KOPT-K1 (cell line): Measurements from ENCODE around the gene C5orf24.
A peak's percentile ranks its signal among the peaks of the same experiment; 100 is the strongest.
"Not testable (repeated sequence)": the region's sequence is repeated elsewhere in the genome, so short reads cannot be mapped to it uniquely, and the experiment has no call there.

Source experiments
- H3K27ac ChIP-seq: fragments of 200-600 bp; sonication (generic); 2 replicates; pipeline ENCODE4 v1.5.1; 2016; ENCODE audit warnings: antibody characterized with exemption, mild to moderate bottlenecking, low read depth, low read length; ENCODE audit not compliant: poor library complexity, severe bottlenecking
- H3K36me3 ChIP-seq: fragments of 200-600 bp; sonication (generic); 2 replicates; pipeline ENCODE4 v1.5.1; 2017; ENCODE audit warnings: antibody characterized with exemption, mild to moderate bottlenecking, low read length, moderate library complexity; ENCODE audit not compliant: insufficient read depth
- H3K9me3 ChIP-seq: fragments of 200-600 bp; sonication (generic); 2 replicates; pipeline ENCODE4 v1.5.1; 2017; ENCODE audit warnings: antibody characterized with exemption, low read length, mild to moderate bottlenecking; ENCODE audit not compliant: insufficient read depth, poor library complexity, severe bottlenecking

Gene C5orf24

GRCh38 chr5:134840811-134841210, 5.0 kb upstream of the C5orf24 start:
- H3K27ac ChIP-seq: no peak overlapping the region

GRCh38 chr5:134844252-134844651, 1.5 kb upstream of the C5orf24 start:
- H3K9me3 ChIP-seq: no peaks in the 10 kb centered on the region
- H3K36me3 ChIP-seq: peaks cover 42% of the 10 kb centered on the region
- H3K27ac ChIP-seq: no peak overlapping the region

More at GRCh38 chr5:134840811-134841210, 5.0 kb upstream of the C5orf24 start:
- peaks cover 56% of the 10 kb centered on the region for H3K36me3 ChIP-seq
- H3K9me3 ChIP-seq: no peaks in the 10 kb centered on the region

- peaks cover 40% of the 10 kb centered on the region for H3K36me3 ChIP-seq
- H3K27ac ChIP-seq: peak overlapping the region; percentile 87
- H3K9me3 ChIP-seq: no peaks in the 10 kb centered on the region
Observed at GRCh38 chr5:134845335-134845851, 375 bp upstream of the C5orf24 start.

- Histone ChIP-seq H3K36me3 (peaks cover 46% of the 10 kb centered on the region), H3K27ac (peak overlapping the region; percentile 87), H3K9me3 (no peaks in the 10 kb centered on the region)
Observed at GRCh38 chr5:134846641-134846960, 833 bp downstream of the C5orf24 start.

GRCh38 chr5:134849434-134849933, 3.7 kb downstream of the C5orf24 start:
- H3K27ac ChIP-seq, H3K9me3 ChIP-seq: not testable (repeated sequence)
- peaks cover 70% of the 10 kb centered on the region for H3K36me3 ChIP-seq

- H3K9me3 ChIP-seq: no peaks in the 10 kb centered on the region
- H3K36me3 ChIP-seq: peaks cover 86% of the 10 kb centered on the region
- H3K27ac ChIP-seq: no peak overlapping the region
Observed at GRCh38 chr5:134851307-134851923, 5.6 kb downstream of the C5orf24 start.

- H3K9me3 ChIP-seq, H3K27ac ChIP-seq: not testable (repeated sequence)
- H3K36me3 ChIP-seq: peaks cover 97% of the 10 kb centered on the region
Observed at GRCh38 chr5:134856465-134856864, 10.7 kb downstream of the C5orf24 start.

GRCh38 chr5:134857401-134857800, 11.6 kb downstream of the C5orf24 start:
- Histone ChIP-seq H3K36me3 (peaks cover 95% of the 10 kb centered on the region), H3K27ac (no peak overlapping the region), H3K9me3 (no peaks in the 10 kb centered on the region)

GRCh38 chr5:134864707-134865106, 18.9 kb downstream of the C5orf24 start:
- H3K36me3 ChIP-seq: peaks cover 31% of the 10 kb centered on the region
- H3K27ac ChIP-seq: no peak overlapping the region
- H3K9me3 ChIP-seq: no peaks in the 10 kb centered on the region

- peak overlapping the region; percentile 83 for H3K27ac ChIP-seq
- H3K9me3 ChIP-seq: no peaks in the 10 kb centered on the region
- no peaks in the 10 kb centered on the region for H3K36me3 ChIP-seq
Observed at GRCh38 chr5:134873494-134873893, 27.7 kb downstream of the C5orf24 start.

GRCh38 chr5:134873987-134874830, 28.4 kb downstream of the C5orf24 start, which contains the start of gene TXNDC15:
Gene TXNDC15, plus strand, starts transcription at chr5:134874371. Its CDS starts 57 bp downstream, at chr5:134874428.
- Histone ChIP-seq H3K9me3 (no peaks in the 10 kb centered on the region), H3K27ac (peak within 1 kb of the TSS; percentile 83), H3K36me3 (no peaks in the 10 kb centered on the region)

GRCh38 chr5:134874831-134875655, 29.3 kb downstream of the C5orf24 start:
- Histone ChIP-seq H3K27ac (peak overlapping the region; percentile 83), H3K36me3 (no peaks in the 10 kb centered on the region), H3K9me3 (no peaks in the 10 kb centered on the region)

GRCh38 chr5:134877159-134877558, 31.4 kb downstream of the C5orf24 start:
- Histone ChIP-seq H3K9me3 (no peaks in the 10 kb centered on the region), H3K36me3 (no peaks in the 10 kb centered on the region), H3K27ac (peak overlapping the region; percentile 16)

GRCh38 chr5:134878403-134878802, 32.6 kb downstream of the C5orf24 start:
- no peaks in the 10 kb centered on the region for H3K9me3 ChIP-seq
- H3K36me3 ChIP-seq: no peaks in the 10 kb centered on the region
- no peak overlapping the region for H3K27ac ChIP-seq

- Histone ChIP-seq H3K27ac (no peak overlapping the region), H3K36me3 (no peaks in the 10 kb centered on the region), H3K9me3 (no peaks in the 10 kb centered on the region)
Observed at GRCh38 chr5:134879456-134879855, 33.7 kb downstream of the C5orf24 start.
